ENCODE results near the gene SLFN5.
"Not testable (repeated sequence)": the region's sequence is repeated elsewhere in the genome, so short reads cannot be mapped to it uniquely, and the experiment has no call there.

SLFN5 gene

DNA sequence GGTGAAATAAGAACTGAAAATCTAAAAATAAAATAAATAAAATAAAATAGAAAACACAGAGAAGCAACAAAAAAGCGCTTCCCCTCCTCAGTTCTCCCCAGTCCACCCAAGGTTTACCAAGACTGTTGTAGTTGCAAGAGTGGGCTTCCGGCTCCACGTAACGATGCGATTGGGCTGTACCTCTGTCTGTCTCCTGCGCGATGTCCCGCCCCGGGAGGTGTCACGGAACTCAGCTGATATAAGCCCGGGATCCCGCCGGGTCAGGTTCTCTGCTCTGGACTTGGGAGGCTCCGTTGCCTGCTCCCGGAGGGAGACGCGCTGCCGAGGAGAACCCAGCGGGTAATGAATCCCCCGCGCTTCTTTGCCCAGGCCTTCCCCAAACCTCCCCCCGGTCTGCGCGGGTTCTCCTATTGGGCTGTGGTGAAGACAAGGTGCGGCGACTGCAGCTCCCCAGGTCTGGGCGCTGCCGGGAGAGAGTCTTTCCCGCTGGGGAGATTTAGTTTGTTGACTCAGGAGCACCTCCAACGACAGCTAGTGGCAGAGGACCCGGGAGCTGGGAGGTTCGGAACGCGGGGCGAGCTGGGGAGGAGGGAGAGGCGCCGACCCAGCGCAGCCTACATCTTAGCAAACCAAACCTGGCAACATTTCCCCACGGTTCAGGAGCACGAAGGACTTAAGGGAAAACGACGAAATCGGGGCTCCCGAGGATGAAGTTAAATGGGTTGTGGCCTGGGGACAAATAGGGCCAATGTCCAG lies at the start of gene SLFN5:
SLFN5 (plus strand) TSS at position 268 of the 756 bp plus-strand sequence. CDS start 15,619 bp downstream, outside the sequence.
- DNase-seq (ENCODE audit: low read depth), result peak; percentile 93

DNA sequence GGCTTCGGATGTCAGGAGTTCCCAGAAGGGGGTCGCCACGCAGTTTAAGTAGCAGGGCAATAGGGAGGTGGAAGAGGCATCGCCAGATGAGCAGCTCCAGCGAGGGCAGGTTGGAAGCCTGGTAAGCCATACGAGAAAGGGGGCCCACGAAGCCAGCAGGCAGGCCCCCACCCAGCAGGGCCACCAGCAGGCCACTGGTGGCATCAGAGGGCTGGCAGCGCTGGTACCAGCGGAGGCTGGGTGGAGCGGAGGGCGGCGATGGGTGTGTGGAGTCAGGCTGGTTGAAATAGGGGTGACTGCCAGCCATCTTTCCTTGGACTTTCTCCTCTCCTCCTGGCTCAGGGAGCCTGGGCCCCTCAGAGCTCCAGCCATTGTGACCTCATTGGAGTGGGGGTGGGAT lies 48.9 kb upstream of the SLFN5 start, which contains the start of gene SLC35G3:
SLC35G3 (minus strand) TSS at position 393 of the 400 bp plus-strand sequence; CDS start at position 307, 86 bp downstream.
- DNase-seq (ENCODE audit: low read depth), result not testable (repeated sequence)

DNA sequence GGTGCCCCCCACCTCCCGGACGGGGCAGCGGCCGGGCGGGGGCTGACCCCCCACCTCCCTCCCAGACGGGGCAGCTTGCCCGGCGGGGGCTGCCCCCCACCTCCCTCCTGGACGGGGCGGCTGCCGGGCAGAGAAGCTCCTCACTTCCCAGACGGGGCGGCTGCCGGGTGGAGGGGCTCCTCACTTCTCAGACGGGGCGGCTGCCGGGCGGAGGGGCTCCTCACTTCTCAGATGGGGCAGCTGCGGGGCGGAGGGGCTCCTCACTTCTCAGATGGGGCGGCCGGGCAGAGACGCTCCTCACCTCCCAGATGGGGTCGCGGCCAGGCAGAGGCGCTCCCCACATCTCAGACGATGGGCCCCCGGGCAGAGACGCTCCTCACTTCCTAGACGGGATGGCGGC lies 47.8 kb upstream of the SLFN5 start:
- DNase-seq (ENCODE audit: low read depth), result not testable (repeated sequence)

DNA sequence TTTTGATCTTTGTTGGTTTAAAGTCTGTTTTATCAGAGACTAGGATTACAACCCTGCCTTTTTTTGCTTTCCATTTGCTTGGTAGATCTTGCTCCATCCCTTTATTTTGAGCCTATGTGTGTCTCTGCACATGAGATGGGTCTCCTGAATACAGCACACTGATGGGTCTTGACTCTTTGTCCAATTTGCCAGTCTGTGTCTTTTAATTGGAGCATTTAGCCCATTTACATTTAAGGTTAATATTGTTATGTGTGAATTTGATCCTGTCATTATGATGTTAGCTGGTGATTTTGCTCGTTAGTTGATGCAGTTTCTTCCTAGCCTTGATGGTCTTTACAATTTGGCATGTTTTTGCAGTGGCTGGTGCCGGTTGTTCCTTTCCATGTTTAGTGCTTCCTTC lies 40.3 kb upstream of the SLFN5 start:
- DNase-seq (ENCODE audit: low read depth), result not testable (repeated sequence)

- no peak for DNase-seq (ENCODE audit: low read depth)
These were observed 32.1 kb upstream of the SLFN5 start for GRCh38 chr17:35210741-35211140.

DNA sequence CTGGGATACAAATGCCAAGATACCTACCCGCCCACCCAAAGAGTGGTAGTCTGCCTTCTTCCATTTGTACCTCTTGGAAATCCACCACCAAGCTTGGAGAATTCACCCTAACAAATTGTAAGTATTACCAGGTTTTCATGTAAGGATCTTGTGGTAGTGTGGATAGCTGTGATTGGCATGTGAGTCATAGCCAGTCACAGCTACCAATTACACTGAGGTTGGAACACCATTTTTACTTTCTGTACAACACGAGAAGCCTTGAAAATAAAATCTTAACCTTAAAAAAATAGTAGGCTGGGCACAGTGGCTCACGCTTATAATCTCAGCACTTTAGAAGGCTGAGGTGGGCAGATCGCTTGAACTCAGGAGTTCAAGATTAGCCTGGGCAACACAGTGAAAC lies 30.2 kb upstream of the SLFN5 start:
- DNase-seq (ENCODE audit: low read depth), result no peak

DNA sequence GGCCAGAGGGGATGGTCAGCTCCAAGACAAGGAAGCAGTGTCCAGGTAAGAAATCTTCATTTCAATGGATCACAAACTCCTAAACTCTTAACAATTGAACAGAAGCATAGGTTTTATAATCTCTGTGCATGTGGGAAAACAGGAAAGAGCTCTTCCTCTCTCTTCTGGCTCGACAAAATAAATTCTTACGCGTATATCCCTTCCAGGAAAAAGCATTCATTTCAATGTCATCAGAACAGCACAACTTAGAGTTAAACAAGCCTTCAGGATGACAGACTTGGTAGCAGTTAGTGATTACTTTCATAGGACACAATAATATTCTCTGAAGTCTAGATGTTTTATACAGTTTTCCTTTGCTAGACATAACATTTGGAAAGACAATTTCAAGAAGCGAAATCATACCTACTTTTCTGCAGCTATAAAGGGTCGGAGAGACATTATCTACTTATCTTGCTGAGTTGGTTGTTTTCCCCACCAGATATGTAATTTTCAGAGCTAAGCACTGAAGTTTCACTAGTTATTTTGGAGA lies 29.4 kb upstream of the SLFN5 start:
- no peak for DNase-seq (ENCODE audit: low read depth)

GRCh38 chr17:35214192-35214591 lies 28.7 kb upstream of the SLFN5 start:
- DNase-seq (ENCODE audit: low read depth), result no peak

GRCh38 chr17:35214631-35215273 lies 28.1 kb upstream of the SLFN5 start:
- DNase-seq (ENCODE audit: low read depth), result no peak

DNA sequence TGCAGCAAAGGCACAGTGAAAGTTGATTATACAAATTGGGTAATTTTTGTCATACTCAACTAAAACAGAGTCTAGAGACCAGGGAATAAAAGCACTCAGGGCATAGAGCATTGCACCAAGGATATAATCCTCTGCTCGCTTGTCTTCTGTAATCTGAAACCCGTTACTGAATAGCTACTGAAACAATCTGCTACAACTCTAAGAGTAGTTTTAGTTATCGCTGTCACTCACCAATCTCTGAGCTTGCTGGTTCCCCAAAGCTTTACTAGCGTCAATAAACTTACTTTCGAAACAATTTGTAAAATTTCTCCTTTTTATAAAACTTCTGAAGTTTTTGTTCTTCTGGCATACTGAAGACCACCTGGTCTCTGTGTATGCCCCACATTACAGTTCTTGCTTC lies 25.8 kb upstream of the SLFN5 start:
- DNase-seq (ENCODE audit: low read depth), result no peak

DNA sequence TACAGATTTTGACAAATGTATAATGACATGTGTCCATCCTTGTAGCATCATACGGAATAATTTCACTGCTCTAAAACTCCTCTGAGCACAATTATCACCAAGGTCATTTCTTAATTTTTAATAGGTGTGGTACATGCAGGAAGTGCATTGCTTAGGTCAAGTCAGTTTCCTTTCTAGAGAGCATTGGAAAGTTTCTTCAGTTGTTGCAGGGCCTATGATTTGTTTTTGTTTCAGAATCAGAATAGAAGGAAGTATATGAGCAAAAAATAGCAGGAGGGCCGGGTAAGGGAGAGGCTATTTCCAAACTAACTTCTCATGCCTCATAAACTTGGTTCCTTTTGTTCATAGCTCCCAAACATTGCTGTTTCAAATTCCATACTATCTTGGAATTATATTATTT lies 24.0 kb upstream of the SLFN5 start:
- DNase-seq (ENCODE audit: low read depth), result no peak

DNA sequence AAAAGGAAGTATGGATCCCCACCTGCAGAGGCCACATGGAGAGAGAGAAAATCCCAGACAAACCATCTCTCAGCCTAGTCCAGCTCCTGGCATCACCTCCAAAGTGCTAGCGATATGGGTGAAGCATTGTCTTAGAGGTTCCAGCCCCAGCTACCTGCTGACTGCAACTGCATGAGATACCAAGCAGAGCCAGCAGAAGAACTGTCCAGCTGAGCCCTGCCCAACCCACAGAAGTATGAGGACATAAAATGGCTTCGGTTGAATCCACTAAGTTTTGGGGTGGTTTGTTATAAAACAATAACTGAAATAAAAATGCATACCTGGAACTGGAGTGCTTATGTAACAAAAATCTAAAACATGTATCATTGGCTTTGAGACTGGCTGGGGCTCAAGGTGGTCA lies 20.4 kb upstream of the SLFN5 start:
- no peak for DNase-seq (ENCODE audit: low read depth)

- DNase-seq (ENCODE audit: low read depth), result no peak
These were observed 18.4 kb upstream of the SLFN5 start for GRCh38 chr17:35224436-35224835.

- no peak for DNase-seq (ENCODE audit: low read depth)
These were observed 15.3 kb upstream of the SLFN5 start for GRCh38 chr17:35227546-35227945.

GRCh38 chr17:35229638-35230037 lies 13.2 kb upstream of the SLFN5 start:
- DNase-seq (ENCODE audit: low read depth), result no peak

DNA sequence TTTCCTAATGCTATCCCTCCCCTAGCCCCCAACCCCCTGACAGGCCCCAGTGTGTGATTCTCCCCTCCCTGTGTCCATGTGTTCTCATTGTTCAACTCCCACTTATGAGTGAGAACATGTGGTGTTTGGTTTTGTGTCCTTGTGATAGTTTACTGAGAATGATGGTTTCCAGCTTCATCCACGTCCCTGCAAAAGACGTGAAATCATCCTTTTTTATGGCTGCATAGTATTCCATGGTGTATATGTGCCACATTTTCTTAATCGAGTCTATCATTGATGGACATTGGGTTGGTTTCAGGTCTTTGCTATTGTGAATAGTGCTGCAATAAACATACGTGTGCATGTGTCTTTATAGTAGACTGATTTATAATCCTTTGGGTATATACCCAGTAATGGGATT lies 8.6 kb upstream of the SLFN5 start:
- DNase-seq (ENCODE audit: low read depth), result not testable (repeated sequence)

- DNase-seq (ENCODE audit: low read depth), result no peak
These were observed 7.6 kb upstream of the SLFN5 start for GRCh38 chr17:35235289-35235688.

- DNase-seq (ENCODE audit: low read depth), result no peak
These were observed 7.0 kb upstream of the SLFN5 start for GRCh38 chr17:35235917-35236316.

GRCh38 chr17:35236821-35237220 lies 6.1 kb upstream of the SLFN5 start:
- DNase-seq (ENCODE audit: low read depth), result no peak

DNA sequence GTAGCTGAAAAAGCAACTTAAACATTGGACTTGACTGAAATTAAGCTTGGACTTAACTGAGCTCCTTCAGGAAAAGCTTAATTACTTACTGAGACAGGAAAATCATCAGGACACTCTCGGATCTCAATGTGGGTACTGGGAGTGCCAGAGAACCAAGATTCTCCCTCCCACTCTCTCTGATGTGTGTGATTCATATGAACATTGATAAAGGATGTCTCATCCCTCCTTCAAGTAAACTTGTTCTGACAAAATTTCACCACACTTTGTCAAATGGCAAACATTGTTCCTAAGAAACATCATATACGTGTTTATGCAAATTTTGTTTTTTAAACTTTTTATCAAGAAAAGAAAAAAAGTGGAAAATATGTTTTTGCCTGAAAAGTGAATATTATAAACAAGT lies 4.1 kb upstream of the SLFN5 start:
- DNase-seq (ENCODE audit: low read depth), result no peak

DNA sequence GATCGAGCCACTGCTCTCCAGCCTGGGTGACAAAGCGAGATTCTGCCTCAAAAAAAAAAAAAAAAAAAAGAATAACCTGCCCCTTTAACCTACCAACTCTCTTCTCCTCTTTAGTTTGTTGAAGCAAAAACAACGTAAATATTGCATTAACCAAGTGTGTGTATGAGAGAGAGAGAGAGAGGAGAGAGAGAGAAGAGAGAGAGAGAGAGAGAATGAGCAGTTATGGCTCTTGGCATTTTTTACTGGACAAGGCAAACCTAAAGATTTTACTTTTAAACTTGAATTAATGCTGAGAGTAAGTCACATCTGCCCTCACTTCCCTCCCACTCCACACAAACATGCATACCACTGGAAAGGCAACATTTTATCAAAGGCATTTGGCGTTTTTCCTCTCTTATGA lies 3.0 kb upstream of the SLFN5 start:
- no peak for DNase-seq (ENCODE audit: low read depth)

- DNase-seq (ENCODE audit: low read depth), result no peak
These were observed 2.0 kb upstream of the SLFN5 start for GRCh38 chr17:35240861-35241260.

- DNase-seq (ENCODE audit: low read depth), result no peak
These were observed 1.4 kb upstream of the SLFN5 start for GRCh38 chr17:35241520-35241919.

Measured in fibroblast of the conjunctiva (primary cell).